HepG2 (cell line): ENCODE results near the gene OR2AG2. TPM values are rescaled to one million over a fixed set of nuclear protein-coding genes. Genes with fewer than 3 reads are reported as not detected.

ENCODE experiments used
- ATAC-seq: fragments of 200-7000 bp; cut with Tn5 transposase; 3 replicates; pipeline ENCODE4 v1.9.1; 2020; ENCODE audit warnings: mild to moderate bottlenecking, moderate library complexity
- BruUV-seq: library from RNA; stranded (reverse); fragments of 400-500 nt; replicated peaks from 2 replicates; lab custom pipeline; 2021; lab: Mats Ljungman, UMichigan
- CTCF ChIA-PET: fragments of 300-600 bp; formaldehyde crosslinking; extraction: SDS; loops from one replicate; lab custom pipeline; 2021; ENCODE audit warnings: low total read pairs, inconsistent platforms, low intra/inter-chr PET ratio; lab: Yijun Ruan, JAX
- POLR2A ChIA-PET: fragments of 350-600 bp; sonication (Branson Sonifier 250); formaldehyde crosslinking; loops from one replicate; lab custom pipeline; 2020; ENCODE audit warnings: antibody characterized with exemption, inconsistent platforms; lab: Yijun Ruan, JAX
- DNase-seq: peaks from one replicate; pipeline ENCODE4 v3.0.0-alpha.2; 2015; ENCODE audit warnings: low spot score
- FAIRE-seq: peaks from 3 replicates; lab custom pipeline; 2011; peaks lifted over from hg19 to GRCh38; lab: Jason Lieb, UNC
- H2AFZ ChIP-seq: one replicate; pipeline ENCODE4 v1.6.1; 2011; ENCODE audit warnings: low read length, inconsistent platforms
- H3K27ac ChIP-seq: fragments of 300-600 bp; 3 replicates; pipeline ENCODE4 v1.8.0; 2011; ENCODE audit warnings: mixed run types, mild to moderate bottlenecking, mixed read lengths, low read length, inconsistent platforms; ENCODE audit not compliant: insufficient read depth; ENCODE audit errors: extremely low read length
- H3K27me3 ChIP-seq, 2 experiments: fragments of 200-600 bp in 1 of 2; 2 replicates in 1 of 2; 3 replicates in 1 of 2; pipeline versions ENCODE4 v1.6.0 to v1.8.0; 2011; ENCODE audit warnings: low read length in 2 of 2, mild to moderate bottlenecking in 2 of 2, moderate library complexity in 2 of 2, inconsistent platforms in 1 of 2; ENCODE audit not compliant: insufficient read depth in 2 of 2, control insufficient read depth in 1 of 2
- H3K36me3 ChIP-seq, 2 experiments: fragments of 200-600 bp in 1 of 2; replicated peaks in 1 of 2; 2 replicates in 1 of 2; 3 replicates in 1 of 2; pipeline versions ENCODE4 v1.5.1 to v1.8.0; 2011; ENCODE audit warnings: low read length in 2 of 2, inconsistent platforms in 1 of 2; ENCODE audit not compliant: insufficient read depth in 2 of 2, control insufficient read depth in 1 of 2
- H3K4me1 ChIP-seq: 2 replicates; pipeline ENCODE4 v1.5.1; 2012; ENCODE audit warnings: low read length, inconsistent platforms; ENCODE audit not compliant: insufficient read depth
- H3K4me2 ChIP-seq: 2 replicates; pipeline ENCODE4 v1.6.0; 2011; ENCODE audit warnings: low read depth, low read length, inconsistent platforms
- H3K4me3 ChIP-seq, 3 experiments: fragments of 200-600 bp in 1 of 3; sonication (generic), shearing (Covaris generic) in 1 of 3; replicated peaks in 1 of 3; 2 replicates each; pipeline ENCODE4 v1.5.1; 2011 to 2016; ENCODE audit warnings: low read length in 3 of 3, inconsistent platforms in 2 of 3, low read depth in 2 of 3, mild to moderate bottlenecking in 2 of 3, control low read depth in 1 of 3, mixed read lengths in 1 of 3; ENCODE audit not compliant: insufficient read depth in 1 of 3
- H3K79me2 ChIP-seq: one replicate; pipeline ENCODE4 v1.6.1; 2011; ENCODE audit warnings: low read length, inconsistent platforms; ENCODE audit not compliant: insufficient read depth
- H3K9ac ChIP-seq: 2 replicates; pipeline ENCODE4 v1.6.0; 2011; ENCODE audit warnings: mild to moderate bottlenecking, low read depth, low read length, inconsistent platforms; ENCODE audit not compliant: insufficient read depth
- H3K9me3 ChIP-seq: 2 replicates; pipeline ENCODE4 v1.5.1; 2012; ENCODE audit warnings: mild to moderate bottlenecking, low read length
- H4K20me1 ChIP-seq: 2 replicates; pipeline ENCODE4 v1.6.0; 2011; ENCODE audit warnings: inconsistent platforms, mild to moderate bottlenecking, low read length, moderate library complexity; ENCODE audit not compliant: insufficient read depth
- CCDC6 ChIP-seq: sonication (generic); formaldehyde crosslinking; IDR thresholded peaks from 2 replicates; pipeline ENCODE4 v1.8.1; 2022; ENCODE audit warnings: mild to moderate bottlenecking, missing genetic modification reagents, moderate library complexity
- CTCF ChIP-seq: sonication (generic); formaldehyde crosslinking; IDR thresholded peaks from 2 replicates; pipeline ENCODE4 v1.5.0; 2020; ENCODE audit warnings: mild to moderate bottlenecking, missing genetic modification reagents, moderate library complexity
- SMC3 ChIP-seq: IDR thresholded peaks from 2 replicates; pipeline ENCODE4 v1.6.1; 2011; ENCODE audit warnings: low read length, improper control_type of control experiment
- YEATS2 ChIP-seq: sonication (generic); formaldehyde crosslinking; IDR thresholded peaks from 2 replicates; pipeline ENCODE4 v1.4.0; 2020; ENCODE audit warnings: missing genetic modification reagents, borderline replicate concordance
- ZBTB10 ChIP-seq: sonication (generic); formaldehyde crosslinking; IDR thresholded peaks from 2 replicates; pipeline ENCODE4 v1.4.0; 2020; ENCODE audit warnings: missing genetic modification reagents, borderline replicate concordance
- ZNF609 ChIP-seq: sonication (generic); formaldehyde crosslinking; IDR thresholded peaks from 2 replicates; pipeline ENCODE4 v1.4.0; 2020; ENCODE audit warnings: mild to moderate bottlenecking, missing genetic modification reagents, borderline replicate concordance
- WGBS: methylation state at CpG from one replicate; pipeline ENCODE4 v1.1.6; 2017; ENCODE audit warnings: low lambda C conversion rate; 5-methylcytosine and 5-hydroxymethylcytosine counted together
- in situ Hi-C: cut with HindIII; loops from 2 replicates; pipeline ENCODE4 v1.10.0; 2017; ENCODE audit warnings: low pct_unique_long_range_greater_than_20kb; ENCODE audit not compliant: extremely low pct_ligation_motif_present
- intact Hi-C: fragments of 100-400 bp; cut with micrococcal nuclease; formaldehyde crosslinking; loops from one replicate; pipeline ENCODE4 v1.10.0; 2022; ENCODE audit not compliant: unreplicated experiment
- polyA plus RNA-seq, 8 experiments: library from polyadenylated mRNA; depleted of rRNA in 3 of 8; stranded (reverse) in 7 of 8; unstranded in 1 of 8; fragments of >200 nt; fragmentation: Illumina TruSeq in 4 of 8; extraction: Trizol in 4 of 8; gene quantifications; 2 replicates each; pipeline versions ENCODE4 v1.2.1 to v1.2.3, GENCODE V29; 2011 to 2016; ENCODE audit warnings: low read depth in 4 of 8, missing spikeins in 1 of 8, mixed read lengths in 1 of 8; ENCODE audit not compliant: insufficient read depth in 1 of 8
- total RNA-seq, 5 experiments: library from RNA; depleted of rRNA; stranded (reverse); fragments of >200 nt; fragmentation: Illumina TruSeq; extraction: Trizol; gene quantifications; 2 replicates each; pipeline ENCODE4 v1.2.3, GENCODE V29; 2016; ENCODE audit warnings: low read depth in 1 of 5

Gene OR2AG2
- total and polyA plus RNA-seq, 2 of the 13 experiments (the other 11 are each of a cell fraction or from before 2014, with no cell fraction given), result not detected

- in situ Hi-C loops (no loop called here), intact Hi-C loops (no loop called here)
- H4K20me1 ChIP-seq, result no peaks in the 10 kb centered on the region
- H3K27me3 ChIP-seq, result no peaks in the 10 kb centered on the region
- no TSS peak for BruUV-seq
- no peak overlapping the region for H3K27ac ChIP-seq
- no peak overlapping the region for H3K4me2 ChIP-seq
- no peak overlapping the region for H2AFZ ChIP-seq
- H3K9ac ChIP-seq, result no peak overlapping the region
- FAIRE-seq (no peak), DNase-seq (no peak)
- H3K36me3 ChIP-seq, result no peaks in the 10 kb centered on the region
- ChIA-PET CTCF (no interaction called here), POLR2A (no interaction called here)
- no peaks in the 10 kb centered on the region for H3K9me3 ChIP-seq
- no peaks in the 10 kb centered on the region for H3K4me1 ChIP-seq
- no peak overlapping the region for H3K4me3 ChIP-seq
- no peak for TF ChIP-seq YEATS2
- TF ChIP-seq, all 625 proteins: peak for 0
- no peaks in the 10 kb centered on the region for H3K79me2 ChIP-seq
- no peak for ATAC-seq
Observed at GRCh38 chr11:6778518-6778917, 6.7 kb upstream of the OR2AG2 start.

GRCh38 chr11:6757373-6757967 is 14.3 kb downstream of the OR2AG2 start:
- POLR2A ChIA-PET, result no interaction called here
- Histone ChIP-seq H3K9ac (no peak overlapping the region), H3K27ac (no peak overlapping the region), H3K9me3 (no peaks in the 10 kb centered on the region), H3K36me3 (no peaks in the 10 kb centered on the region), H3K4me2 (no peak overlapping the region), H3K4me3 (no peak overlapping the region), H3K4me1 (no peaks in the 10 kb centered on the region), H2AFZ (no peak overlapping the region), H3K27me3 (no peaks in the 10 kb centered on the region; a peak in 2 of 5 replicates), H3K79me2 (no peaks in the 10 kb centered on the region), H4K20me1 (no peaks in the 10 kb centered on the region)
- DNase-seq (peak; percentile 44), ATAC-seq (peak; percentile 87), FAIRE-seq (peak; percentile 72)
- no TSS peak for BruUV-seq
- CTCF ChIA-PET, result interaction anchor here (0.7 to 2.3 kb wide), 4 partner anchors 20 to 226 kb away, joined by 3 to 8 read pairs (median 3); no protein-coding TSS in a partner anchor
- WGBS, result 36% methylated on average over 2 of the region's 2 CpGs
- in situ Hi-C loops, result no loop called here
- intact Hi-C loops, result loop anchor here (1.0 kb wide), 1 partner anchor 54 kb away; no protein-coding TSS in a partner anchor
- TF ChIP-seq SMC3 (peak; percentile 56; the same call in 1 of the 2 replicates), ZBTB10 (CRISPR knock-in tag) (no peak), ZNF609 (no peak), CTCF (peak; percentile 76), CCDC6 (CRISPR knock-in tag) (no peak)
